Glutamatergic neuron (in vitro differentiated cells): ENCODE measurements around the gene FAM20C. TPM values are rescaled to one million over a fixed set of nuclear protein-coding genes. Genes with fewer than 3 reads are reported as not detected.

Source experiments
- DNase-seq: peaks from one replicate; pipeline ENCODE4 v3.0.0; 2022
- H3K27ac Mint-ChIP-seq: one replicate; pipeline ENCODE4 v1.8.0; 2020; ENCODE audit warnings: mild to moderate bottlenecking, mixed read lengths, inconsistent platforms; ENCODE audit not compliant: unreplicated experiment
- H3K27me3 Mint-ChIP-seq: one replicate; pipeline ENCODE4 v1.8.0; 2020; ENCODE audit warnings: mild to moderate bottlenecking, moderate library complexity, mixed read lengths, inconsistent platforms; ENCODE audit not compliant: unreplicated experiment
- H3K36me3 Mint-ChIP-seq: one replicate; pipeline ENCODE4 v1.8.0; 2020; ENCODE audit warnings: mild to moderate bottlenecking, mixed read lengths, inconsistent platforms; ENCODE audit not compliant: unreplicated experiment
- H3K4me1 Mint-ChIP-seq: one replicate; pipeline ENCODE4 v1.8.0; 2020; ENCODE audit warnings: mild to moderate bottlenecking, low read depth, mixed read lengths, inconsistent platforms; ENCODE audit not compliant: unreplicated experiment
- H3K4me3 Mint-ChIP-seq: one replicate; pipeline ENCODE4 v1.8.0; 2020; ENCODE audit warnings: mild to moderate bottlenecking, mixed read lengths, inconsistent platforms; ENCODE audit not compliant: unreplicated experiment
- H3K9me3 Mint-ChIP-seq: one replicate; pipeline ENCODE4 v1.8.0; 2020; ENCODE audit warnings: mild to moderate bottlenecking, moderate library complexity, mixed read lengths, inconsistent platforms; ENCODE audit not compliant: unreplicated experiment
- CTCF ChIP-seq: fragments of 200-600 bp; sonication (generic); IDR thresholded peaks from one replicate; pipeline ENCODE4 v1.5.0; 2021; ENCODE audit not compliant: partially characterized antibody, unreplicated experiment
- total RNA-seq: library from RNA; stranded (reverse); fragmentation: NEBNext Ultra II Directional; extraction: Animal tissue kit (Norgen Biotek cat#: 25700); gene quantifications from one replicate; pipeline ENCODE4 v1.2.1, GENCODE V29; 2021; ENCODE audit not compliant: unreplicated experiment

FAM20C gene
- total RNA-seq, 1 donor from 2014 or later, result 199 TPM

DNA sequence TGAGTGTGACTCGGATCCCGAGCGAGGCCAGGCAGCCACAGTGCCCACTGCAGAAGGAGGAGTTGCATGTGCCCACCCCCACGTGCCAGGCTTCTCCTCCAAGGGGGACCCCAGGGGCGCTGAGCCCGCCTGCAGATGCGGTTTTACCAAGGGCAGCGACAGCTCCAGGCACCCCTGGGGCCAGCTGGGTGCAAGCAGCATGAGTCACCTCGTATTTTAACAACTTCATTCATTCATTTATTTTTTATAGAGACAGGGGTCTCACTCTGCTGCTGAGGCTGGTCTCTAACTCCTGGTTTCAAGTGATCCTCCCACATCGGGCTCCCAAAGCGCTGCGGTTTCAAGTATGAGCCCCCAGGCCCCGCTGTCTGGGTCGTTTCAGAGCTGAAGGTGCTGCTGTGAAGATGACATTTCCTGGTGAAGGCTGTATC lies 96.3 kb downstream of the FAM20C start:
- H3K27me3 Mint-ChIP-seq, result peaks cover 18% of the 10 kb centered on the region

GRCh38 chr7:289209-289755 lies 96.9 kb downstream of the FAM20C start:
- peaks cover 8% of the 10 kb centered on the region for H3K9me3 Mint-ChIP-seq
- H3K36me3 Mint-ChIP-seq, result no peaks in the 10 kb centered on the region
- no peak for TF ChIP-seq CTCF
- H3K4me3 Mint-ChIP-seq, result no peak overlapping the region
- no peak overlapping the region for H3K27ac Mint-ChIP-seq
- no peaks in the 10 kb centered on the region for H3K4me1 Mint-ChIP-seq
- peaks cover 18% of the 10 kb centered on the region for H3K27me3 Mint-ChIP-seq
- no peak for DNase-seq

More for the DNA sequence above, 96.3 kb downstream of the FAM20C start:
- no peak for TF ChIP-seq CTCF
- no peak for DNase-seq
- Mint-ChIP-seq H3K9me3 (peaks cover 8% of the 10 kb centered on the region), H3K36me3 (no peaks in the 10 kb centered on the region), H3K27ac (no peak overlapping the region), H3K4me3 (no peak overlapping the region), H3K4me1 (no peaks in the 10 kb centered on the region)

- Mint-ChIP-seq H3K27me3 (peaks cover 21% of the 10 kb centered on the region), H3K4me3 (no peak within 1 kb of the TSS), H3K27ac (no peak within 1 kb of the TSS), H3K4me1 (no peaks in the 10 kb centered on the region), H3K9me3 (peaks cover 8% of the 10 kb centered on the region), H3K36me3 (no peaks in the 10 kb centered on the region)
- TF ChIP-seq CTCF, result no peak
- DNase-seq, result no peak
Measured at GRCh38 chr7:289756-290553, 97.6 kb downstream of the FAM20C start, which contains the start of gene FOXL3. Gene FOXL3 (plus strand): TSS chr7:290170. CDS start chr7:290170, 0 bp downstream.

DNA sequence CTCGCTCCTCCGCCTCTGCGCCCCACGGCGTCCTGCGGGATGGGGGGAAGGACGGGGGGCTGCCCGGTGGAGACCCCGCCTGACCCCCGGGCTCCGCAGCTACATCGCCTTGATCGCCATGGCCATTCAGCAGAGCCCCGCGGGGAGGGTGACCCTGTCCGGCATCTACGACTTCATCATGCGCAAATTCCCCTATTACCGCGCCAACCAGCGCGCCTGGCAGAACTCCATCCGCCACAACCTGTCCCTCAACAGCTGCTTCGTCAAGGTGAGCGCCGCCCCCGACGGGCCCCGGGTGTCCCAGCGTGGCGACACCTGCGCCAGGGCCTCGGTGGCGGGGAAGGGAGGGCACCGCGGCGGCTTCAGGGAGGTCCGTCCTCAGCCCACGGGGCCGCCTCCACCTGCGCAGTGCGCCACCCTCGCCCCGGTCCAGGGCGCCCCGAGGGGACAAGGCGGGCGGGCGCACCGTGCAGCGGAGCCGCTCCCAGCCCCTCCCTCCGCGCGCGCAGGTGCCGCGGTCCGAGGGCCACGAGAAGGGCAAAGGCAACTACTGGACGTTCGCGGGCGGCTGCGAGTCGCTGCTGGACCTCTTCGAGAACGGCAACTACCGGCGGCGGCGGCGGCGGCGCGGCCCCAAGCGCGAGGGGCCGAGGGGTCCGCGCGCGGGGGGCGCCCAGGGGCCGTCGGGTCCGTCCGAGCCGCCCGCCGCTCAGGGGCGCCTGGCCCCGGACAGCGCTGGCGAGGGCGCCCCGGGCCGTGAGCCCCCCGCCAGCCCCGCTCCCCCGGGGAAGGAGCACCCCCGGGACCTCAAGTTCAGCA lies 98.4 kb downstream of the FAM20C start:
- no peak for DNase-seq
- H3K4me3 Mint-ChIP-seq, result no peak overlapping the region
- no peak for TF ChIP-seq CTCF
- peaks cover 21% of the 10 kb centered on the region for H3K27me3 Mint-ChIP-seq
- no peak overlapping the region for H3K27ac Mint-ChIP-seq
- no peaks in the 10 kb centered on the region for H3K36me3 Mint-ChIP-seq
- H3K4me1 Mint-ChIP-seq, result no peaks in the 10 kb centered on the region
- H3K9me3 Mint-ChIP-seq, result peaks cover 4% of the 10 kb centered on the region
